Peyer's patch (tissue), 4 donors: ENCODE measurements around the gene PTPRK. TPM values are rescaled to one million over a fixed set of nuclear protein-coding genes. Genes with fewer than 3 reads are reported as not detected.

Source experiments
- DNase-seq, 3 donors: peaks; one replicate each; pipeline ENCODE4 v3.0.0-alpha.2; 2017 to 2019
- H3K27ac ChIP-seq, 4 donors: fragments of 200-600 bp; sonication (generic); one replicate each; pipeline ENCODE4 v1.5.1; 2016 to 2019
- H3K27me3 ChIP-seq, 2 donors: fragments of 200-600 bp; sonication (generic); one replicate each; pipeline ENCODE4 v1.5.1; 2019
- H3K36me3 ChIP-seq, 3 donors: fragments of 200-600 bp; sonication (generic); one replicate each; pipeline ENCODE4 v1.5.1; 2016 to 2019
- H3K4me1 ChIP-seq, 4 donors: fragments of 200-600 bp; sonication (generic); one replicate each; pipeline ENCODE4 v1.5.1; 2016 to 2019
- H3K4me3 ChIP-seq, 4 donors: fragments of 200-600 bp; sonication (generic); 1 replicate in 3 of 4; 2 replicates in 1 of 4; pipeline ENCODE4 v1.5.1; 2016 to 2019; ENCODE audit warnings: mild to moderate bottlenecking in 1 of 4
- H3K9me3 ChIP-seq, 4 donors: fragments of 200-600 bp; sonication (generic); one replicate each; pipeline ENCODE4 v1.5.1; 2016 to 2019; ENCODE audit warnings: mild to moderate bottlenecking in 1 of 4
- CTCF ChIP-seq, 6 experiments: fragments of 450-650 bp in 4 of 6; fragments of 200-600 bp in 2 of 6; sonication (generic) in 1 of 6; IDR thresholded peaks; one replicate each; pipeline ENCODE4 v1.5.1; 2017 to 2019; ENCODE audit warnings: antibody characterized with exemption in 6 of 6, mild to moderate bottlenecking in 3 of 6, moderate library complexity in 1 of 6
- POLR2A ChIP-seq, 2 donors: fragments of 450-650 bp; IDR thresholded peaks; one replicate each; pipeline ENCODE4 v1.5.1; 2017; ENCODE audit warnings: antibody characterized with exemption in 2 of 2, mild to moderate bottlenecking in 2 of 2, moderate library complexity in 2 of 2
- total RNA-seq, 4 donors: library from RNA; depleted of rRNA; stranded (reverse); fragments of >200 nt; gene quantifications; one replicate each; pipeline ENCODE4 v1.1.0, GENCODE V29; 2016

Gene PTPRK
- total RNA-seq, 4 donors from 2014 or later, result 109 to 192 (median 153) TPM

GRCh38 chr6:128168244-128168643 lies 352.2 kb downstream of the PTPRK start:
- Histone ChIP-seq H3K27ac (no peak overlapping the region), H3K9me3 (no peaks in the 10 kb centered on the region), H3K36me3 (no peaks in the 10 kb centered on the region), H3K27me3 (no peaks in the 10 kb centered on the region), H3K4me1 (no peaks in the 10 kb centered on the region), H3K4me3 (no peak overlapping the region)
- DNase-seq, result no peak
- no peak for TF ChIP-seq CTCF (IDR thresholded peaks at IDR 0.05)
- TF ChIP-seq POLR2A (IDR thresholded peaks at IDR 0.05), result no peak

- Histone ChIP-seq H3K4me3 (no peak overlapping the region), H3K36me3 (no peaks in the 10 kb centered on the region), H3K27ac (no peak overlapping the region), H3K4me1 (no peaks in the 10 kb centered on the region), H3K27me3 (no peaks in the 10 kb centered on the region), H3K9me3 (no peaks in the 10 kb centered on the region)
- TF ChIP-seq CTCF (IDR thresholded peaks at IDR 0.05) (no peak), POLR2A (IDR thresholded peaks at IDR 0.05) (no peak)
- DNase-seq, result no peak
These were observed 352.8 kb downstream of the PTPRK start for GRCh38 chr6:128167552-128167951.

GRCh38 chr6:128164254-128164653 lies 356.1 kb downstream of the PTPRK start:
- TF ChIP-seq POLR2A (IDR thresholded peaks at IDR 0.05) (no peak), CTCF (IDR thresholded peaks at IDR 0.05) (no peak)
- no peaks in the 10 kb centered on the region for H3K36me3 ChIP-seq
- H3K9me3 ChIP-seq, result no peaks in the 10 kb centered on the region
- DNase-seq, result no peak
- no peaks in the 10 kb centered on the region for H3K27me3 ChIP-seq
- no peaks in the 10 kb centered on the region for H3K4me1 ChIP-seq
- no peak overlapping the region for H3K4me3 ChIP-seq
- no peak overlapping the region for H3K27ac ChIP-seq

- no peaks in the 10 kb centered on the region for H3K27me3 ChIP-seq
- H3K36me3 ChIP-seq, result no peaks in the 10 kb centered on the region
- no peaks in the 10 kb centered on the region for H3K9me3 ChIP-seq
- H3K4me1 ChIP-seq, result no peaks in the 10 kb centered on the region
- TF ChIP-seq POLR2A (IDR thresholded peaks at IDR 0.05) (no peak), CTCF (IDR thresholded peaks at IDR 0.05) (no peak)
- no peak for DNase-seq
- H3K4me3 ChIP-seq, result no peak overlapping the region
- no peak overlapping the region for H3K27ac ChIP-seq
These were observed 358.0 kb downstream of the PTPRK start for GRCh38 chr6:128162423-128162822.

GRCh38 chr6:128161839-128162238 lies 358.6 kb downstream of the PTPRK start:
- Histone ChIP-seq H3K4me1 (no peaks in the 10 kb centered on the region), H3K36me3 (no peaks in the 10 kb centered on the region), H3K27ac (no peak overlapping the region), H3K9me3 (no peaks in the 10 kb centered on the region), H3K27me3 (no peaks in the 10 kb centered on the region), H3K4me3 (no peak overlapping the region)
- TF ChIP-seq CTCF (IDR thresholded peaks at IDR 0.05), result no peak
- TF ChIP-seq POLR2A (IDR thresholded peaks at IDR 0.05), result no peak
- DNase-seq, result no peak

GRCh38 chr6:128161263-128161662 lies 359.1 kb downstream of the PTPRK start:
- H3K27me3 ChIP-seq, result no peaks in the 10 kb centered on the region
- no peaks in the 10 kb centered on the region for H3K9me3 ChIP-seq
- DNase-seq, result no peak
- no peak for TF ChIP-seq CTCF (IDR thresholded peaks at IDR 0.05)
- TF ChIP-seq POLR2A (IDR thresholded peaks at IDR 0.05), result no peak
- no peaks in the 10 kb centered on the region for H3K4me1 ChIP-seq
- no peaks in the 10 kb centered on the region for H3K36me3 ChIP-seq
- H3K27ac ChIP-seq, result no peak overlapping the region
- no peak overlapping the region for H3K4me3 ChIP-seq
